Uterus (tissue), 2 donors: Measurements from ENCODE around the gene ITPR1.

Source experiments
- POLR2A ChIP-seq, 2 donors: fragments of 450-650 bp; IDR thresholded peaks; one replicate each; pipeline ENCODE4 v1.6.1; 2016; ENCODE audit warnings: antibody characterized with exemption in 2 of 2, mild to moderate bottlenecking in 1 of 2, moderate library complexity in 1 of 2
- TF ChIP-seq, protein P1 (sequence below), 4 experiments: fragments of 200-600 bp in 2 of 4; fragments of 450-650 bp in 2 of 4; sonication (generic) in 2 of 4; IDR thresholded peaks; one replicate each; pipeline ENCODE4 v1.5.1; 2016 to 2019; ENCODE audit warnings: antibody characterized with exemption in 4 of 4, mild to moderate bottlenecking in 2 of 4, moderate library complexity in 1 of 4

DNA sequence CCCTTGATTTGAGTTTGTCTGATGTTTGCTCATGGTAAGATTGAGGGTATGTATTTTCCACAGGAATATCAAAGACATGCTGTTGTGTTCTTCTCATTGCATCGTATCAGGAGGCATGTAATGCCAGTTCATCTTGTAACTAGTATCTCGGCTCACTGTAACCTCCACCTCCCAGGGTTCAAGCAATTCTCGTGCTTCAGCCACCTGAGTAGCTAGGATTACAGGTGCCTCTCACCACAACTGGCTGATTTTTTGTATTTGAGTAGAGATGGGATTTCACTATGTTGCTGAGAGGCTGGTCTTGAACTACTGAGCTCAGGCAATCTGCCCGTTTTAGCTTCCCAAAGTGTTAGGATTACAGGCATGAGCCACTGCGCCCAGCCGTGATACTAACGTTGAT is 323.2 kb downstream of the ITPR1 start:
- TF ChIP-seq, protein P1, sequence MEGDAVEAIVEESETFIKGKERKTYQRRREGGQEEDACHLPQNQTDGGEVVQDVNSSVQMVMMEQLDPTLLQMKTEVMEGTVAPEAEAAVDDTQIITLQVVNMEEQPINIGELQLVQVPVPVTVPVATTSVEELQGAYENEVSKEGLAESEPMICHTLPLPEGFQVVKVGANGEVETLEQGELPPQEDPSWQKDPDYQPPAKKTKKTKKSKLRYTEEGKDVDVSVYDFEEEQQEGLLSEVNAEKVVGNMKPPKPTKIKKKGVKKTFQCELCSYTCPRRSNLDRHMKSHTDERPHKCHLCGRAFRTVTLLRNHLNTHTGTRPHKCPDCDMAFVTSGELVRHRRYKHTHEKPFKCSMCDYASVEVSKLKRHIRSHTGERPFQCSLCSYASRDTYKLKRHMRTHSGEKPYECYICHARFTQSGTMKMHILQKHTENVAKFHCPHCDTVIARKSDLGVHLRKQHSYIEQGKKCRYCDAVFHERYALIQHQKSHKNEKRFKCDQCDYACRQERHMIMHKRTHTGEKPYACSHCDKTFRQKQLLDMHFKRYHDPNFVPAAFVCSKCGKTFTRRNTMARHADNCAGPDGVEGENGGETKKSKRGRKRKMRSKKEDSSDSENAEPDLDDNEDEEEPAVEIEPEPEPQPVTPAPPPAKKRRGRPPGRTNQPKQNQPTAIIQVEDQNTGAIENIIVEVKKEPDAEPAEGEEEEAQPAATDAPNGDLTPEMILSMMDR (IDR thresholded peaks at IDR 0.05) = no peak
- no peak for TF ChIP-seq POLR2A (IDR thresholded peaks at IDR 0.05)
